Stimulated activated CD4-positive, alpha-beta T cell treated with anti-CD3 and anti-CD28 coated beads, Interleukin-2, amount 100 ng/mL, for 24 hours (primary cell): ENCODE results near the gene OTX1.
"Not testable (repeated sequence)": the region's sequence is repeated elsewhere in the genome, so short reads cannot be mapped to it uniquely, and the experiment has no call there.

ENCODE experiments used
- DNase-seq, 2 donors: peaks; one replicate each; pipeline ENCODE4 v3.0.0-alpha.2; 2020

The OTX1 gene

GRCh38 chr2:63059793-63060471 lies 9.3 kb downstream of the OTX1 start:
- DNase-seq = no peak

GRCh38 chr2:63060472-63060991 lies 9.9 kb downstream of the OTX1 start:
- no peak for DNase-seq

GRCh38 chr2:63064197-63064596 lies 13.6 kb downstream of the OTX1 start:
- DNase-seq = no peak

- DNase-seq = no peak
These were observed 14.0 kb downstream of the OTX1 start for GRCh38 chr2:63064661-63065060.

GRCh38 chr2:63066265-63066664 lies 15.6 kb downstream of the OTX1 start:
- no peak for DNase-seq

- DNase-seq = no peak
These were observed 16.2 kb downstream of the OTX1 start for GRCh38 chr2:63066838-63067237.

GRCh38 chr2:63071664-63072063 lies 21.0 kb downstream of the OTX1 start:
- DNase-seq = no peak

GRCh38 chr2:63073994-63074393 lies 23.4 kb downstream of the OTX1 start:
- DNase-seq = no peak

GRCh38 chr2:63074399-63074798 lies 23.8 kb downstream of the OTX1 start:
- not testable (repeated sequence) for DNase-seq

- DNase-seq = peak in 1 of 2 donors; percentile 9
These were observed 28.4 kb downstream of the OTX1 start for GRCh38 chr2:63078852-63079606.

- no peak for DNase-seq
These were observed 30.8 kb downstream of the OTX1 start for GRCh38 chr2:63081404-63081803.

GRCh38 chr2:63086687-63087086 lies 36.1 kb downstream of the OTX1 start:
- no peak for DNase-seq

- DNase-seq = no peak
These were observed 41.8 kb downstream of the OTX1 start for GRCh38 chr2:63092401-63092800.

- DNase-seq = no peak
These were observed 42.2 kb downstream of the OTX1 start for GRCh38 chr2:63092857-63093256.

- no peak for DNase-seq
These were observed 42.9 kb downstream of the OTX1 start for GRCh38 chr2:63093502-63093901.

GRCh38 chr2:63096491-63096890 lies 45.9 kb downstream of the OTX1 start:
- DNase-seq = no peak

GRCh38 chr2:63099032-63099431 lies 48.4 kb downstream of the OTX1 start:
- DNase-seq = no peak

- no peak for DNase-seq
These were observed 51.3 kb downstream of the OTX1 start for GRCh38 chr2:63101954-63102353.

GRCh38 chr2:63104482-63104881 lies 53.9 kb downstream of the OTX1 start:
- no peak for DNase-seq
